ENCODE results near the gene DGKQ. TPM values are rescaled to one million over a fixed set of nuclear protein-coding genes. Genes with fewer than 3 reads are reported as not detected.

The DGKQ gene
- total RNA-seq, 1 donor from 2014 or later = 26.2 TPM

DNA sequence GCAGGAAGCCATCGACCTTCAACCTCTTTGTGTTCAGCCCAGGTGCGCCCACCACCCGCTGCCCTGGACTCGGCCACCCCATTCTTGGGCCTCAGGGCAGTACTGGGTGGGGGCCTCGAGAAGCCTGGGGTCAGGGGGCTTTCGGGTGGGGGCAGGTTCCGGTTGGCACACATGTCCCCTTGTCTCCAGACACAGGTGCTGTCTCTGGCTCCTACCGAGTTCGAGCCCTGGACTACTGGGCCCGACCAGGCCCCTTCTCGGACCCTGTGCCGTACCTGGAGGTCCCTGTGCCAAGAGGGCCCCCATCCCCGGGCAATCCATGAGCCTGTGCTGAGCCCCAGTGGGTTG lies 30.7 kb upstream of the DGKQ start:
- TF ChIP-seq CTCF (IDR thresholded peaks at IDR 0.05; ENCODE audit: partially characterized antibody, unreplicated experiment) = no peak
- Mint-ChIP-seq H3K4me1 (ENCODE audit: low read depth, unreplicated experiment) (peaks cover 6% of the 10 kb centered on the region), H3K9me3 (ENCODE audit: unreplicated experiment) (peaks cover 11% of the 10 kb centered on the region), H3K27me3 (ENCODE audit: unreplicated experiment) (peaks cover 11% of the 10 kb centered on the region), H3K36me3 (ENCODE audit: unreplicated experiment) (peaks cover 5% of the 10 kb centered on the region), H3K4me3 (ENCODE audit: unreplicated experiment) (no peak overlapping the region), H3K27ac (ENCODE audit: unreplicated experiment) (no peak overlapping the region)
- no peak for DNase-seq

DNA sequence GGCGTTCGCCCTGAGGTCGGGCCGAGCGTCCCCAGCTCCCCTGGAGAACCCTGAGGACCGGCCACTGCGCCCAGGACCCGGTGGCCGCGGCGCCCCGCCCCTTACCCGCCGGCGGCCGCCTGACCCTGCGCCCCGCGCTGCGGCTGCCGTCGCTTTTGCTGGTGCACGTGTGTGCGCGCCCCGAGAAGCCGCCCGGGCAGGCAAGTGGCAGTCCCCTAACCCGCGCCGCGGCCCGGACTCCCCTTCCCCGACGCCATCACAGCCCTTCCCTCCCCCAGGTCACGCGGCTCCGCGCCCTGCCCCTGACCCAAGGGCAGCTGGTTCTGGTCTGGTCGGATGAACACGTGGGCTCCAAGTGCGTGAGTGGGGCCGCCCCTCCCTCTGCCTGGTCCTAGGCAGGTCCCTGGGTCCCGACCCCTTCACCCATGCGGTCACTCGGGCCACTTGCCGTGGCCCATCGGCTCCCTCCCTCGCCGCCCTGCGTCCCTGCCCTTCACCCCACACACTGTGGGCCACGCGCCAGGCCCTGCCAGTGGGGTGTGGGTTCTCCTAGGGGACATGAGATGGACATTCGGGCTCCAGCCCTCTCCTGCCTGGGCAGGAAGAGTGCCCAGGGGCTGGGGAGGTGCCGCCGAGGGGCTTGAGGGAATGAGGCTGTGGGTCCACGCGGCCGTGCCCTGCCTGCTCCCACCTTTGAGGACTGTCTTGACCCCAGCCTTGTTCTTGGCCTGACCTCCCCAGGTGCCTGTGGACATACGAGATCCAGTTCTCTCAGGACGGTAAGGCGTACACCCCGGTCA lies 30.1 kb upstream of the DGKQ start:
- DNase-seq = no peak
- peaks cover 11% of the 10 kb centered on the region for H3K9me3 Mint-ChIP-seq (ENCODE audit: unreplicated experiment)
- peaks cover 6% of the 10 kb centered on the region for H3K4me1 Mint-ChIP-seq (ENCODE audit: low read depth, unreplicated experiment)
- no peak for TF ChIP-seq CTCF (IDR thresholded peaks at IDR 0.05; ENCODE audit: partially characterized antibody, unreplicated experiment)
- peaks cover 17% of the 10 kb centered on the region for H3K27me3 Mint-ChIP-seq (ENCODE audit: unreplicated experiment)
- no peak overlapping the region for H3K27ac Mint-ChIP-seq (ENCODE audit: unreplicated experiment)
- H3K4me3 Mint-ChIP-seq (ENCODE audit: unreplicated experiment) = no peak overlapping the region
- peaks cover 5% of the 10 kb centered on the region for H3K36me3 Mint-ChIP-seq (ENCODE audit: unreplicated experiment)

DNA sequence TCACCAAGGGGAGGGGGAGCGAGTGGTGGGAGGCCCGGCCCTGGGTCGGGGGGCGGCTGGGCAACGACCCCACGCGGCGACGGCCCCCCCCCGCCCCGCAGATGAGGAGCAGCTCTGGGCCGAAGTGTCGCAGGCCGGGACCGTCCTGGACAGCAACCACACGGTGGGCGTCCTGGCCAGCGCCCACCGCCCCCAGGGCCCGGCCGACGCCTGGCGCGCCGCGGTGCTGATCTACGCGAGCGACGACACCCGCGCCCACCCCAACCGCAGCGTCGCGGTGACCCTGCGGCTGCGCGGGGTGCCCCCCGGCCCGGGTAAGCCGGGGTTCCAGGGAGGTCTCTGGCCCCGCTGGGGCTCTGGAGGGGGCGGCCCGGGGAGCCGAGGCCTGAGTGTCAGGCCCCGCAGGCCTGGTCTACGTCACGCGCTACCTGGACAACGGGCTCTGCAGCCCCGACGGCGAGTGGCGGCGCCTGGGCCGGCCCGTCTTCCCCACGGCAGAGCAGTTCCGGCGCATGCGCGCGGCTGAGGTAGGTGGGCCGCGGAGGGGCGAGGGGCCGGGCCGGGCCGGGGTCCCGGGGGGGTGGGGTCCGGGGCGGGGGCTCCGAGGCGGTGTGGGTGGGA lies 29.4 kb upstream of the DGKQ start:
- peaks cover 3% of the 10 kb centered on the region for H3K4me1 Mint-ChIP-seq (ENCODE audit: low read depth, unreplicated experiment)
- peaks cover 15% of the 10 kb centered on the region for H3K27me3 Mint-ChIP-seq (ENCODE audit: unreplicated experiment)
- peaks cover 8% of the 10 kb centered on the region for H3K9me3 Mint-ChIP-seq (ENCODE audit: unreplicated experiment)
- H3K27ac Mint-ChIP-seq (ENCODE audit: unreplicated experiment) = no peak overlapping the region
- no peaks in the 10 kb centered on the region for H3K36me3 Mint-ChIP-seq (ENCODE audit: unreplicated experiment)
- no peak overlapping the region for H3K4me3 Mint-ChIP-seq (ENCODE audit: unreplicated experiment)
- TF ChIP-seq CTCF (IDR thresholded peaks at IDR 0.05; ENCODE audit: partially characterized antibody, unreplicated experiment) = no peak
- DNase-seq = no peak

DNA sequence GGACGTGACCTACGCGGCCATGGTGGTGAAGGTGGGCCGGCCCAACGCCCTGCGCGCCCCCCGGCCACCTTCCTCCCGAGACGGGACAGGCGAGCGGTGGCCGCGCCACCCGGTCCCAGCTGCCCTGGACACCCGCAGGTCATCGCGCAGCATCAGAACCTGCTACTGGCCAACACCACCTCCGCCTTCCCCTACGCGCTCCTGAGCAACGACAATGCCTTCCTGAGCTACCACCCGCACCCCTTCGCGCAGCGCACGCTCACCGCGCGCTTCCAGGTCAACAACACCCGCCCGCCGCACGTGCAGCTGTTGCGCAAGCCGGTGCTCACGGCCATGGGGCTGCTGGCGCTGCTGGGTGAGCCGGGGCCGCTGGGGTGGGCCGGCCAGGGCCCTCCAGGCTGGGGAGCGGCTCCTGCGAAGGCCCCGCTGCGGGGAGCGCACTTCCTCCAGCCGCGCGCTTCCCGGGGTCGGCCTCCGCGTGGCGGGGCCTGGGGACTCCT lies 28.8 kb upstream of the DGKQ start:
- no peak for TF ChIP-seq CTCF (IDR thresholded peaks at IDR 0.05; ENCODE audit: partially characterized antibody, unreplicated experiment)
- no peak overlapping the region for H3K4me3 Mint-ChIP-seq (ENCODE audit: unreplicated experiment)
- H3K36me3 Mint-ChIP-seq (ENCODE audit: unreplicated experiment) = no peaks in the 10 kb centered on the region
- H3K27ac Mint-ChIP-seq (ENCODE audit: unreplicated experiment) = no peak overlapping the region
- DNase-seq = no peak
- peaks cover 3% of the 10 kb centered on the region for H3K4me1 Mint-ChIP-seq (ENCODE audit: low read depth, unreplicated experiment)
- H3K27me3 Mint-ChIP-seq (ENCODE audit: unreplicated experiment) = peaks cover 15% of the 10 kb centered on the region
- peaks cover 7% of the 10 kb centered on the region for H3K9me3 Mint-ChIP-seq (ENCODE audit: unreplicated experiment)

DNA sequence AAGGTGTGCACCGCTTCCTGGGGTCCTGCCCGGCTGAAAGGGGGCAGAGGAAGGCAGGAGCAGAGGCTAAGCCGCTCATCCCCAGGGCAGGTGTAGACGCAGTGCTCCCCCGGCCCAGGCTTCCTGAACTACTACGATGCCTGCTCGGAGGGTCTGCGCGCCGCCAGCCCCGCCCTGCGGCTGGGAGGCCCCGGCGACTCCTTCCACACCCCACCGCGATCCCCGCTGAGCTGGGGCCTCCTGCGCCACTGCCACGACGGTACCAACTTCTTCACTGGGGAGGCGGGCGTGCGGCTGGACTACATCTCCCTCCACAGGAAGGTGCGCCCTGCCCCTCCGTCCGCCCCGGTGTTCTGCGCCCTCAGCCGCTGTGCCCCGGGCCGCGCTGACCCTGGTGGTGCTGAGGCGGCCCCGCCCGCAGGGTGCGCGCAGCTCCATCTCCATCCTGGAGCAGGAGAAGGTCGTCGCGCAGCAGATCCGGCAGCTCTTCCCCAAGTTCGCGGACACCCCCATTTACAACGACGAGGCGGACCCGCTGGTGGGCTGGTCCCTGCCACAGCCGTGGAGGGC lies 28.3 kb upstream of the DGKQ start:
- H3K4me1 Mint-ChIP-seq (ENCODE audit: low read depth, unreplicated experiment) = peaks cover 3% of the 10 kb centered on the region
- no peaks in the 10 kb centered on the region for H3K36me3 Mint-ChIP-seq (ENCODE audit: unreplicated experiment)
- no peak for DNase-seq
- TF ChIP-seq CTCF (IDR thresholded peaks at IDR 0.05; ENCODE audit: partially characterized antibody, unreplicated experiment) = no peak
- peaks cover 7% of the 10 kb centered on the region for H3K9me3 Mint-ChIP-seq (ENCODE audit: unreplicated experiment)
- H3K4me3 Mint-ChIP-seq (ENCODE audit: unreplicated experiment) = no peak overlapping the region
- H3K27me3 Mint-ChIP-seq (ENCODE audit: unreplicated experiment) = peaks cover 12% of the 10 kb centered on the region
- no peak overlapping the region for H3K27ac Mint-ChIP-seq (ENCODE audit: unreplicated experiment)

All from glutamatergic neuron (in vitro differentiated cells).